Fibroblast of the conjunctiva (primary cell): Measurements from ENCODE around the gene PRDM7.
"Not testable (repeated sequence)": the region's sequence is repeated elsewhere in the genome, so short reads cannot be mapped to it uniquely, and the experiment has no call there.

ENCODE experiments used
- DNase-seq: peaks from one replicate; pipeline ENCODE4 v3.0.0-alpha.2; 2010; ENCODE audit warnings: low read depth

Gene PRDM7

DNA sequence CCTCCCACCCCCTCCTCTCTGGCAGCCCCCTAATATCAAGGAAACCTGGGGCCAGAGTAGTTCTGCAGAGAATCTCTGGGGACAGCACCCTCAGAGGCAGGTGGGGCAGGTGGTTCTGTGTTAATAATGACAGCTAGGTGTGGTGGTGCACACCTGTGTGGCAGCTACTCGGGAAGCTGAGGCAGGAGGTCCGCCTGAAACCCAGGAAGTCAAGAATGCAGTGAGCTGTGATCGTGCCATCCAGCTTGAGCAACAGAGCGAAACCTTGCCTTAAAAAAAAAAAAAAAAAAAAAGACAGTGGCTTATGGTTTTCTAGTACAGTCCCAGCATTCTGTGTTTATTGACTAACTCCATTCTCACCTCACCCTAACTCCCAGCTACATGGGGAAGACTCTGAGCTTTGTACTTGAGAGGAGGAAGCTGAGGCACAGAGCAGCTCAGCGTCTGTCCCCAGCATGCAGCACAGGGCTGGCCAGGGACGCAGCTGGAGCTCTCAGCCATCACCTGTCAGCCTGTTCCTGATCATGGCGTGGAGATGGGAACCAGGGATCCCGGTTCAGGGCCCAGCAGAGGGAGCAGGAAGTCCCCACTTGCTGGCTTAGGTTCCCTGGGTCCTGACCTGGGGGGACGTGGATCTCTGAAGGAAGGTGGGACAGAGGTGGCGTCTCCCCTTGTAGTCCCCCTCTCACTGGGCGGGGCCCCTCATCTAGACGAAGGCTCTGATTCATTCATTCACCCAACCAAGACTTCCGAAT, 64.0 kb downstream of the PRDM7 start:
- no peak for DNase-seq

DNA sequence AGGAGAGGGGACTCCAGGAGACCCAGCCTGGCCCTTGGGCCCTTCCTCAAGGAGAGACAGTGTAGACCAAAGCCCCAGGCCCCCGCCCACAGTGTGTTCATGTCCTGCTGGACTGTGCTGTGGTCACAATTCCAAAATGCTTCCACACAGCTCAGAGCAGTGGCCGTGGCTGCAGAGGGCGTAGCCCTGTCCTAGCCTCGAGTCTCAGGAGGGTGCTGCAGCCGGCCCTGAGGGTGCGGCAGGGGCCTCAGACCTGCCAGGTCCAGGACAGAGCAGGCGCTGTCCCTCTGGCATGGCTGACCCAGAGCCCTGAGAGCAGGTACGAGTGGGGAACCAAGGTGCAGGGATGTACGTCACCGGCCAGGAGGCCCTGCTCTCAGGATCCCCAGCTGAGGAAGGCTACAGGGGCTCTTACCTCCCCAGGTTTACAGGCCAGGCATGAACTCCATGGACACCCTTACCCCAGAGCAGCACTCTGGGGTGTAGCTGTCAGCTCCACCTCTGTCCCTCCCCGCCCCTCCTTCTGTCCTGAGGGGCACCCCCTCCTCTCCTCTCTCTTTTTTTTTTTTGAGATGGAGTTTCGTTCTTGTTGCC, 65.1 kb downstream of the PRDM7 start:
- DNase-seq, result no peak

DNA sequence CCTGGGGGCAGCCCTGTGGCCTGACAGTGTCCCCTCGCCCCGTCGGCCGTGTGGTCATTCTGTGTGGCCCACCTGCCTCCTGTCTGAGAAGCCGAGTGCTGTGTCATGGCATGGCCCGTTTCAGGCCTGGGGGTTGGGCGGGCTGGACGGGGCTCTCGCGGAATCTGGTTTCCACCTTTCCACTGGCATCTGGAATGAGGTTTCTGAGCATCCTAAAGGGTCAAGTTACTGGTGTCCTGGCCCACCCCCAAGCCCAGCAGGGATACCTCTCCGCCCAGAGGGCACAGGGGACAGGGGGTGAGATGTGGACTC, 65.7 kb downstream of the PRDM7 start:
- no peak for DNase-seq

DNA sequence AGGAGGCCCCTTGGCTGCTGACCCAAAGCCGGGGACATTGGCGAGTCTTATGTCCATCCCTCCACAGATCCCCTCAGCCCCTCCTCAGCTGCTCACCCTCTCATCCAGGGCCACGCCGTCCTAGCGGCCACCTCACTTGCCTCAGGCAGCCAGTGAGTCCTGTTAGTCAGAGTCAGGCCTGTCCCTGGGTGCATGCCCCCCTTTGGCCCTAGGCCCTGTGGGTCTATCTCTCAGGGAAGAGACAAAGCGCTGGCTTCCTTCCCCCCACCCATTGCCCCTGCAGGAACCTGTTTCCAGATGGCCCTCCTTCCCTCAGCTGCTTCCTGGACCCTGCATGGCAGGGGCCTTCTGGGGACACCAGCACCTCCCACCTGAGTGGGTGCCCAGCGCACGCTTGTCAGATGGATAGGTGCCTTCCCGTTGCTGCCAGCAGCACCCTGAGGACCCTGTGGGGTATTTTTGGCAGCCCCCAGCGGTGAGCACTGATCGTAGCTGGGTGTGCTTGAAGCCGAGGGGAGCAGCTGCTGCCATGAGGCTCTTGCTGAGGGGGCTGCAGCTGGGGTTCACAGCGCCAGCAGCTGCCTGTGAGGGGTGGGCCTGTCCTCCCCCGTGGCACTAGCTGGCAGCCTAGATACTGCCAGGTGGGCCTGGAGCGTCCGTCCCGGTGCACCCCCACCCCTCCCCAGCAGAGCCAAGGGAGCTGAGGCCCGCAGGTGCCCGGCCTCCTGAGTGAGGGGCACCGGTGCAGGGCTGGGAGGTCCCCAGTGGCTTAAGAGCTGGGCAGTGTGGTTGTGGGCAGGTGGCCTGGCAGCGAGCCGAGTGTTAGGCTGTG, 66.2 kb downstream of the PRDM7 start:
- DNase-seq, result no peak

DNA sequence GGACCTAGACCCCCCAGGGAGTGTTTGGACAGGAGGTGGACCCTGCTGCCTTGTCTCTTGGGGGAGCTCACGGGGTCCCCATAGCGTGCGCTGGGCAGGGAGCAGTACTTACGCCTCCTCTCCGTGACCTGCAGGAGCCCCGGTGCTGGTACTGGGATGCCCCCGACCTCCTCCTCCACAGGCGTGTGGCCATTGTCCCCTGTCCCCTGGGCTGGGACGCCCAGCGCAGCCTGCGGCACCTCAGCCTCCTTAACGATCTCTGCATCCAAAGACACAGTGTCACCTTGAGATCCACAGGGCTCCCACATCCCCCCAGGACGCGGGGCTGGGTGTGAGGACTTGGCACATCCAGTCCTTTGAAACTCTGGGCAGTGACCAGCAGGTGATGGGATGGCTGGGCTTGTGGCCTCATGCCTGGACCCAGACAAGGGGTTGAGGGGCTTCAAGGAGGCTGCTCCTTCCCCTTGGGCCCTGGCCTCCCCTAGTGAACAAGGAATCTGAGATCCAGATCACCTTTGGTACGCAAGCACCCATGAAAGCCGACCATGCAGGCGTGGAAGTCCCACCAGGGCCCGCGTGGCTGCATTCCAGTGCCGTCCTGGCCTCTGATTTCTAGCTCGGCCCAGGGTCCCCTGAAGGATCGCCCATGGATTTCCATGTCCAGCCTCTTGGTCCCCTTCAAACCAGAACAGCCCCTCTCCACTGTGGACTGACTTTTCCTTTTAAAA, 67.8 kb downstream of the PRDM7 start:
- no peak for DNase-seq

DNA sequence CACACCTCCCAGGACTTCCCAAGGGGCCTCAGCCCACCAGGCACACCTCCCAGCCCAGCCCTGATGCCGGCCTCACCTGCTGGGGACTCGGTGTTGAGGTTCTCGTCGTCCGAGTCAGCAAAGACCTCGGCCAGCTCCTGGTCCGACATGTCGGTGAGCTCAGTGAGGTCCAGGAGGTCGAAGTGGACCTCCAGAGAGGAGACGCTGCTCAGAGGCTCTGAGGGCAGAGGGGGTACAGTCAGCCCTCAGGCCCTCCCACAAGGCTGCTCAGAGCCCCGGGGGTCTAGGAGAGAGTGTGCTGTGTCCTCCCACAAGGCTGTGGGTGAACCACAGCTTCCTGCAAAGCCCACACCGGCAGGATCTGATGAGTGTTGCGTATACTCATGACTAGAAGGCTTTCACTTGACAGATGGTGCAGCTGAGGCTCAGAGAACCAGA, 68.4 kb downstream of the PRDM7 start:
- no peak for DNase-seq

DNA sequence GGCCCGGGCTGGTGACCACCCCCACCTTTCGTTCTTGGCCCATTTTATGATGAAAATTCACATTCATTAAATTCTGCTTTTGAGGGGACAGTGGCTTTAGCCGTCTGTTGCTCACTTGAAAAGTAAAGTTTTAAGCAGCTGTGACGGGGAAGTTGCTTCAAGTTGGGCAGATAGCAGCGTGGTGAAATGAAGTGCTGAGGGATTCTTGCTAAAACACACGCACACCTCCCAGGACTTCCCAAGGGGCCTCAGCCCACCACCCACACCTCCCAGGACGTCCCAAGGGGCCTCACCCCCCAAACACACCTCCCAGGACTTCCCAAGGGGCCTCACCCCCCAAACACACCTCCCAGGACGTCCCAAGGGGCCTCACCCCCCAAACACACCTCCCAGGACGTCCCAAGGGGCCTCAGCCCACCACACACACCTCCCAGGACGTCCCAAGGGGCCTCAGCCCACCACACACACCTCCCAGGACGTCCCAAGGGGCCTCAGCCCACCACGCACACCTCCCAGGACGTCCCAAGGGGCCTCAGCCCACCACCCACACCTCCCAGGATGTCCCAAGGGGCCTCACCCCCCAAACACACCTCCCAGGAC, 69.4 kb downstream of the PRDM7 start:
- not testable (repeated sequence) for DNase-seq

DNA sequence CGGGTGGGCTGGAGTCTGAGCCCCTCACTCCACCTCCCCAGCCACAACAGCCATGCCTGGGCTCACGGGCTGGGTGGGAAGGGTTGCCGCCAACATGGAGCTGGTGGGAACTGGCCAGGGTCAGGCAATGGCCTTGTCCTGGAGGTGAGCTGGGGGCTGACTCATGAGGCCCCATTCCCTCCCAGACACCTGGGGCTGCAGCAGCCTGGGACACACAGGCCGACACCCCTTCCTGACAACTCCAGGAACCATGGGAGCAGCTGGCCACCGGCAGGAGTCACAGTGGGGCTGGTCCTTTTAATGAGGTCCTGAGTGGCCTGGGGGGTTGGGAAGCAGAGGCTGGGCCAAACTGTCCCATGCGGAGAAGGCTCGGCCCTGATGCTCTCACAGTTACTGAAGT, 70.1 kb downstream of the PRDM7 start:
- no peak for DNase-seq
